Epithelial cell of proximal tubule (primary cell): ENCODE data around the gene HEG1. TPM values are rescaled to one million over a fixed set of nuclear protein-coding genes. Genes with fewer than 3 reads are reported as not detected.

Source experiments
- DNase-seq: peaks from one replicate; pipeline ENCODE4 v3.0.0-alpha.2; 2011; ENCODE audit warnings: low read depth
- H3K4me3 ChIP-seq: 2 replicates; pipeline ENCODE4 v1.5.1; 2011; ENCODE audit warnings: low read depth, mild to moderate bottlenecking, low read length
- CTCF ChIP-seq: conservative IDR thresholded peaks from 2 replicates; pipeline ENCODE4 v1.5.1; 2012; ENCODE audit warnings: low read depth, mild to moderate bottlenecking, low read length
- total RNA-seq: library from RNA; depleted of rRNA; stranded (reverse); fragments of >200 nt; gene quantifications from 2 replicates; pipeline ENCODE4 v1.2.3, GENCODE V29; 2015

HEG1 gene
- total RNA-seq, 1 donor from 2014 or later: 17.6 TPM

- no peak overlapping the region for H3K4me3 ChIP-seq
- TF ChIP-seq CTCF: no peak
- no peak for DNase-seq
These were observed 58.2 kb downstream of the HEG1 start for GRCh38 chr3:124997303-124998246.

- no peak for DNase-seq
- peak; percentile 84 for TF ChIP-seq CTCF
- H3K4me3 ChIP-seq: no peak overlapping the region
These were observed 60.3 kb downstream of the HEG1 start for GRCh38 chr3:124995460-124995994.

- TF ChIP-seq CTCF: no peak
- H3K4me3 ChIP-seq: no peak overlapping the region
- no peak for DNase-seq
These were observed 62.3 kb downstream of the HEG1 start for GRCh38 chr3:124993466-124993865.

GRCh38 chr3:124992041-124992440 lies 63.8 kb downstream of the HEG1 start:
- no peak overlapping the region for H3K4me3 ChIP-seq
- no peak for DNase-seq
- TF ChIP-seq CTCF: no peak

GRCh38 chr3:124986192-124987143 lies 69.3 kb downstream of the HEG1 start:
- H3K4me3 ChIP-seq: no peak overlapping the region
- peak; percentile 75 for TF ChIP-seq CTCF
- peak; percentile 37 for DNase-seq

- no peak for TF ChIP-seq CTCF
These were observed 70.4 kb downstream of the HEG1 start for GRCh38 chr3:124985349-124985748.

More at GRCh38 chr3:124985349-124985748, 70.4 kb downstream of the HEG1 start:
- no peak for DNase-seq
- H3K4me3 ChIP-seq: no peak overlapping the region
